LNCaP clone FGC (cell line): Measurements from ENCODE around the gene COL13A1.

Experiments
- DNase-seq: peaks from one replicate; pipeline ENCODE4 v3.0.0-alpha.2; 2011; ENCODE audit warnings: low read depth
- H3K4me3 ChIP-seq: 2 replicates; pipeline ENCODE4 v1.5.1; 2011; ENCODE audit warnings: mild to moderate bottlenecking, low read depth, low read length, control low read depth
- TF ChIP-seq, protein P1 (sequence below): IDR thresholded peaks from 2 replicates; pipeline ENCODE4 v1.5.1; 2012; ENCODE audit warnings: mild to moderate bottlenecking; ENCODE audit not compliant: control insufficient read depth, insufficient read depth; ENCODE audit errors: extremely low read depth

Gene COL13A1

DNA sequence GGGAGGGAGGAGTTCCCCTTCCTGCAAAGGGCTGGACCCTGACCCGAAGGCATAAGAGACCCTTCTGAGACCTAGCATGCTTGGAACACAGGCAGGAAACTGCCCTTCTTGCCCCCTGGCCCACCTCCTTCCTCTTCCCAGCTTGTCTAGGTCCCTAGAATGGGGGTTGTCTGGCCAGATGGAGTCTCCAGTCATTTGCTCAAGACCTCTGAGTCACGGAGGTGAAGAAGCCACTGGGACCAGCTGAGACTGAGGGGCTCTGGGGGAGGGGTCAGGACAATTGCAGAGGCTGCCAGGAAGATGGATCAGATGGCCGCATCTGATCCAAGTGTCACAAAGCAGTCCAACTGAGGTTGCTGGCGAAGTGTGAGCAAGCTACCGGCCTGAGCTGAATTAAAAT is 46.2 kb downstream of the COL13A1 start:
- TF ChIP-seq, protein P1, sequence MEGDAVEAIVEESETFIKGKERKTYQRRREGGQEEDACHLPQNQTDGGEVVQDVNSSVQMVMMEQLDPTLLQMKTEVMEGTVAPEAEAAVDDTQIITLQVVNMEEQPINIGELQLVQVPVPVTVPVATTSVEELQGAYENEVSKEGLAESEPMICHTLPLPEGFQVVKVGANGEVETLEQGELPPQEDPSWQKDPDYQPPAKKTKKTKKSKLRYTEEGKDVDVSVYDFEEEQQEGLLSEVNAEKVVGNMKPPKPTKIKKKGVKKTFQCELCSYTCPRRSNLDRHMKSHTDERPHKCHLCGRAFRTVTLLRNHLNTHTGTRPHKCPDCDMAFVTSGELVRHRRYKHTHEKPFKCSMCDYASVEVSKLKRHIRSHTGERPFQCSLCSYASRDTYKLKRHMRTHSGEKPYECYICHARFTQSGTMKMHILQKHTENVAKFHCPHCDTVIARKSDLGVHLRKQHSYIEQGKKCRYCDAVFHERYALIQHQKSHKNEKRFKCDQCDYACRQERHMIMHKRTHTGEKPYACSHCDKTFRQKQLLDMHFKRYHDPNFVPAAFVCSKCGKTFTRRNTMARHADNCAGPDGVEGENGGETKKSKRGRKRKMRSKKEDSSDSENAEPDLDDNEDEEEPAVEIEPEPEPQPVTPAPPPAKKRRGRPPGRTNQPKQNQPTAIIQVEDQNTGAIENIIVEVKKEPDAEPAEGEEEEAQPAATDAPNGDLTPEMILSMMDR = no peak
- DNase-seq = no peak
- no peak overlapping the region for H3K4me3 ChIP-seq

- TF ChIP-seq, protein P1 = no peak
- no peak for DNase-seq
- H3K4me3 ChIP-seq = no peak overlapping the region
Observed at GRCh38 chr10:69848454-69848853, 46.7 kb downstream of the COL13A1 start.

DNA sequence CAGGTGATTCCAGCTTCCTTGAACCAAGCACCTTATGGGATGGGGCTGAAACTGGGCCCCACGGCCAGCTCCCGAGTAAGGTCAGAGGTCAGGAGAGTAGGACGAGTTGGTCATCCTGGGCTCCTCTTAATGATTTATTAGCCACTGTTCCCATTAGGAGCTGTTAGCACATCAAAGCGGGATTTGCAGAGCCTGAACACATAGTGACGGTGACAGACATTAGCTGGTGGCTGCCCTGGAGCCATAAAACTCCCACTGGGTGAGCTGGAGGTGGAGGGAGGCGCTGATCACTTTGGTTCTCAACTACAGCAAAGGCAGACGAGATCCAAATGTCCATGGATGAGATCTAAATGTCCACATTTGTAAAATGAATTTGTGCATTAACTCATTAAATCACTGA is 48.1 kb downstream of the COL13A1 start:
- TF ChIP-seq, protein P1 = no peak
- DNase-seq = no peak
- H3K4me3 ChIP-seq = no peak overlapping the region

- DNase-seq = no peak
- TF ChIP-seq, protein P1 = no peak
- H3K4me3 ChIP-seq = no peak overlapping the region
Observed at GRCh38 chr10:69850440-69850839, 48.7 kb downstream of the COL13A1 start.

DNA sequence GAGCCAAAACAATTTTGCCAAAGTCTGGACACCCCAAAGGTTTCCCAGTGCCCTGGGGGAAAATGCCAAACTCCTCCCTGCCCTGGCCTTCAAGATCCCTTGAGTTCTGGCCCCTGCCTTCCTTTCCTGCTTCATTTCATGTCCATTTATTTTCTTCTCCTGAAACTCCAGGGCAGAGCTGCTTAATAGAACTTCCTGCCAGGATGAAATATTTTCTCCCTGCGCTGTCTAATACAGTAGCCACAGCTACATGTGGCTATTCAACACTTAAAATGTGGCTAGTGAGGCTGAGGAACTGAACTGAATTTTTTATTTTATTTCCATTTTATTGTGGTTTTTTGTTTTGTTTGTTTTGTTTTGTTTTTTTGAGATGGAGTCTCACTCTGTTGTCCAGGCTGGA is 49.6 kb downstream of the COL13A1 start:
- TF ChIP-seq, protein P1 = no peak
- H3K4me3 ChIP-seq = no peak overlapping the region
- no peak for DNase-seq

DNA sequence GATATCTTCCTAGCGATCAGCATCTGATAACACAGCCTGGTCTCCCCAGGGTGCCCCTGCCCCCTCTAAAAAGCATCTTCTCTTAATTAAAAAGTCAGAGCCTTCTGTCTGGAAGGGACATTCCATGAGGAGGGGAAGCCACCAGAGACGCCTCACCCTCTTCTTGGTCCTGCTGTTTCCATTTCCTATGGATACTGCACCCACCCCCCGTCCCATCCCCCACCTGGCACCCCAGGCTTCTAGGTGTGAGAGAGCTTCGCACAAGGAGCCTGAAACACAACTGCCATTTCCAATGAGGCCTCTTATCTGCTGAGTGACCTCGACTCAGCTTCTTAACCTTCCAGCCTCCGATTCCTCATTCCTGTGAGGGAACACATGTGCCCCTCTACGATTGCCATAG is 51.4 kb downstream of the COL13A1 start:
- TF ChIP-seq, protein P1 = no peak
- H3K4me3 ChIP-seq = no peak overlapping the region
- no peak for DNase-seq

DNA sequence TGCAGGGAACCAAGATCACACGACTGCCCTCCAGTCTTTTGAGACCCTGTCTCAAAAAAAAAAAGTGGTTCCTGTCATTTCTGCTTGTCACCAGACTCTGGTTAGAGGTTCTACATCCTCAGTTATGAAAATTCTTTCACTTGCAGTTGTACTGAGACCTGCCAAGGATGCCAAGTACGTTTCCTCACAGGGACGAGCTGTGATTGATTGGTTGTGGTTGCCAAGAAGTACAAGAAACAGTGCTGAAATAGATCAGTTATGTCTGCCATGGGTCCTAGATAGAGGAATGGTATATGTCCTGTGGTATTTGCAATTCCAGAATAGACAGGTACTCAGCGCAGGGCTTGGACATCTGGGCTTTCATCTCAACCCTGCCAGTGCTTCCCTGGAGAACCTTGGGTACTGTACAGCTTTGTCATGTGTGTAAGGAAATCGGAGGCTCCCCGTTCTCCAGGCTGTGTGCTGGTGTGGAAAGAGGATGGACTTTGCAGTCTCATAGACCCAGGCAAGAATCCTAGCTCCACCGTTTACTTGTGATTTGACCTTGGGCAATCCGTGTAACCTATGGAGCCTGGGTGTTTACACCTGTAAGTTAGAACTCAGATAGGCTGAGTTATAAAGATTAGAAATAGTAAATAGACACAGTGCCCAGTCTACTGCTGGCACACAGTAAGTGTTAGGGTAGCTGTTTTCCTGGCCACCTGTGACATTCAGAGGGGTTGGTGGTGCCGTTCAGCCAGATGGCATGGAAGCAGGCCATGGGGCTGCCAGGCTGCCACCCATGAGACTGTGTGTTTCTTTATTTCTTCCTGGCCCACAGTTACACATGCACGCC is 53.0 kb downstream of the COL13A1 start:
- TF ChIP-seq, protein P1 = no peak
- DNase-seq = no peak
- H3K4me3 ChIP-seq = no peak overlapping the region
